Umbilical cord (tissue), 2 donors: ENCODE measurements around the gene CLCNKB. TPM values are rescaled to one million over a fixed set of nuclear protein-coding genes. Genes with fewer than 3 reads are reported as not detected.

ENCODE experiments used
- DNase-seq: peaks from one replicate; pipeline ENCODE4 v3.0.0-alpha.2; 2015; ENCODE audit warnings: low spot score
- total RNA-seq: library from RNA; depleted of rRNA; stranded (reverse); fragments of >200 nt; gene quantifications from one replicate; pipeline ENCODE4 v1.2.3, GENCODE V29; 2014; ENCODE audit warnings: low replicate concordance; ENCODE audit not compliant: insufficient read depth

The CLCNKB gene
- total RNA-seq, 1 donor from 2014 or later, result not detected

- no peak for DNase-seq
Measured at GRCh38 chr1:16074217-16074616, 30.6 kb downstream of the CLCNKB start.

DNA sequence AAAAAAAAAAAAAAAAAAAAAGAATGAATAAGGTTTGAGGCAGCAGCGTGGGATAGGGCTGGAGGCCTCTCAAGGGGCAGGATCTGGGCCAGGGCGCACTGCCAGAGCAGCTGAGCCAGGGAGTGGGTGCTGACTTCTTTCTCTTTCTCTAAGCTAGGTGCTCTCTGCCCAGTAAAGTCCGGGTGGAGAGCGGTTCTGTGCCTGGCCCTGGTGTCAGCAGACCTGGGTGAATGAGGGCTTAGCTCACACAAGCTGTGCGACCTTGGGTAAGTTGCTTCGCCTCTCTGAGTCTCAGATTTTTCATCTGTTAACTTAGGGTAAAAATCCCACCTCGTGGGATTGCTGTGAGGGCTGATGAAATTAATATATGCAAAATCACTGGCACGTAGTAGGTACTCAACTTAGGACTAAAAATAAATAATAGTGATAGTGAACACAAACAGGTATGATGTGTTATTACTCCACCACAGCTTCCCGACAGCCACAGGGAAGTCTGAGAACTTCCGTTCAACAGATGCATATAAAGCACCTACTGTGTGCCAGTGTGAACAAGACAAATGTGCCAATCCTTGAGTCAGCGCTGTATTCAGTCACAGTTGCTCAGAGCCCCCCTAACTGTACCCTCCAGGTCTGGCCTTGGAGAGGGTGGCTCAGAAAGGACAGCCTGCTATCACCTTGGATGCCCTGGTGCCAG lies 31.9 kb downstream of the CLCNKB start:
- DNase-seq, result peak; percentile 80

DNA sequence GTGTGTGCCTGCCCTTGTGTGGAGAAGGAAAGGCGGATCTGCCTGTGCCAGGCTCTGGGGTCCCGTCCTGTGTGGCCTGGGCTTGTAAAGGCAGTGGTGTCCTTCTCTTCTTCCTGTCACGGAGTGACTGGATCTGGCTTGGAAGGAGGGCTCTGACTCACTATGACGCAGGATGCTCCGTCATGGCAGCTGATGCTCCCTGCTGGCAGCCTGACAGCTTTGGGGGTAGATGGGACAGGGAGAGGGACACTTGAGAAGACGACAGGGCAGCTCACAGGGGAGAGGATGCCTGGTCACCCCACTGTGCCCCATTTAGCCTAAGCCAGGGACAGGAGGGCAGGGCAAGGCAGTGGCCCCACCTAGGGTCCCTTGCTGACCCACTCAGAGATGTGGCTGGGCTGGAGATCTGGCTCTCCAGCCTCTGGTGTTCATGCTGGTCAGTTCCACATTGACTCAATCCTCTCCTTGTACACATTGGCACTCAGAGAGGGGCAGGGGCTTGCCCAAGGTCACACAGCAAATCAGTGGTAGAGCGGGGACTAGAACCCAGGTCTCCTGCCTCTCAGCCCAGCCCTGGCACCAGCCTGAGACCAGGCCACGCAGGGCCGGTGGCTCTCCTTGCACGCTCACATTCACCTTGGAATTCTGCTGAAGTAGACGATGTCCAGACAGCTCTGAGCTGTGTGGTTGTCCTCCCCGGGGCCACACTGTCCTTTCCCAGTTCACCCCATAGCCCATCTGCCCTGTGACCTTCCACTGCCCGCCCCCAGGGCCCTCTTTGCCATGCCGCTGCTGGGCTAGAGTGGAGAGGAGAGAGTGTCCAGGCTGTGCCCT lies 32.7 kb downstream of the CLCNKB start:
- DNase-seq, result no peak

DNA sequence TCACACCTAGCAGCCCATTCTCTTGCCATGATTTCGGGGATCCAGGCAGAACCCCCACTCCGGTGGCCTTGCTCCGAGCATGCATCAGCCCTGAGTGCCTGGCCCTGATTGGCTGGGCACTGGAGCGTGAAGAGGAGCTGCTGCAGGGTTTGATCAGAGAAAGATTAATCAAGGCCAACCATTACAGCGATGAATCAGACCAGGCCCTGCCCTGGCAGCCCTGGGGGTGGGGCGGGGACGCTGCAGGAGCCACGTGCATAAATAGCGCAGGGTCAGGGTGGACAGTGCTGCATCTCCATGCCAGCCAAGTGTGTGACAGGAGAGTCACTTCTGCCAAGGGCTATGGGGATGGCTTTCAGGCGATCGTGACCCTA lies 33.3 kb downstream of the CLCNKB start:
- no peak for DNase-seq

DNA sequence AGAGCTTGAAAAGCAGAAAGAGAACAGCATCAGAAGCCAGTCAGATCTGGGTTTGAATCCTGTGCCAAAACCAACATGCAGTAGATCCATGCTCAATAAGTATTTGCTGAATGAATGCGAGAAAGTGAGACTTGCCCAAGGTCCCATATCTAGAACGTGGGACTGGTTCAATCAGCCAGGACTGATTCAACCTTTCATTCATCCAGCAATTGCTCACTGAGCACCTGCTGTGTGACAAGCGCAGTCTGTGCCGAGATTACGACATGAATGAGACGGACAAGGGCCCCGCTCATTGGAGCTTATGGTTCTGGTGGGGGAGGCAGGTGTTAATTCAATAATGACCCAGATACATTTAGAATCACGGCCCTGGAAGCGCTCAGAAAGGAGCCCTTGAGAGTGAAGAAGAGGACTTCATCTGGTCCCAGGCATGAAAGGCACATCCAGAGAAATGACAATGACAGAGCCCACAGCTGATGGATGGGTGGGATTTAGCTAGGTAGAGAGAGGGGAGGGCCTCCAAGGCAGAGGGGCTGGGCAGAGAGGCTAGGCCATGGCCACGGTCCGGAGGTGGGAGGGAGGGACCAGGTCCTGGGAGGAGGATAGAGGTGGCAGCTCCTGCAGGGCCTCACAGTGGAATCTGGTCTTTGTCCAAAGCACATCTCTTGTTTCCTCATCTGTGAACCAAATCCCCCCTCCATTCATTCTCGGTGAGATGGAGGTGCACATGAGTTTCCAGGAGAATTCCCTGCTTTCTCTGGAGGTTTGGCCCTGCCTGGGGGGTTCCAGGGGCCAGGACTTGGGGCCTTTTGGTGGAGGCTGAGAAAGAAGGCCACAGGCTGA lies 34.0 kb downstream of the CLCNKB start:
- no peak for DNase-seq

DNA sequence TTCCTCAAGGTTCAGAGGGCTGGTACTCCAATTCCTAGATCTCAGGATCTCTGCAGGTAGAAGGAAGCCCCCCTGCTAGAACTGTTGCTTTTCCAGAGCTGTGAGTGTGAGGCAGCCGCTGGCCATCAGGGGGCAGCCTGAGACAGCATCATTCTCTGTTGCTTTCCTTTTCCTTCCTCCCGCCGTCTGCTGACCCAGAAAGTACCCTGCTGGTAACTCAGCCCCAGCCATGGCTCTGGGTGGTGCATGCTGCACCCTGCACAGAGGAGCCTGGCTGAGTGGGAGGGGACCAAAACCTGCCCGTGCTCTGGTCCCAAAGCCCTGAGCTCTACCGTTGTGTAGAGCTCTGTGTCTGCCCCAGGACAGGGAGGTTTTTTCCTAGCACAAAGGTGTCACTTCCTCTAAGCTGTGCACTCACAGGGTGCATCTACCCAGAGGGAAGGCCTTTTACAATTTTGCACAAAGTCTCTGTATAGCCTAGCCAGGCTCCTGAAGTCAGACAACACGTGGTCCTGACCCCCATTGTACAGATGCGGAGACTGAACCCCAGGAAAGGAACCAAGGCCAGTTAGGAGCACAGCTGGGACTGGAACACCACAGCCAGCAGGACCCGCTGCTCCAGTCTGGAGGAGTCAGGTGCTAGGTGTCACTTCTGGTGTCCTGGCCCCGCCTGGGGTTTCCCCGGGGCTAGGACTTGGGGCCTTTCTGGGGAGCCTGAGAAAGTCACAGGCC lies 35.5 kb downstream of the CLCNKB start:
- peak; percentile 84 for DNase-seq

- DNase-seq, result no peak
Measured at GRCh38 chr1:16080422-16081150, 37.0 kb downstream of the CLCNKB start.

- no peak for DNase-seq
Measured at GRCh38 chr1:16081636-16082035, 38.1 kb downstream of the CLCNKB start.

GRCh38 chr1:16082283-16083038 lies 38.9 kb downstream of the CLCNKB start:
- DNase-seq, result peak; percentile 62

- no peak for DNase-seq
Measured at GRCh38 chr1:16083486-16083885, 39.9 kb downstream of the CLCNKB start.

GRCh38 chr1:16085522-16085921 lies 41.9 kb downstream of the CLCNKB start:
- no peak for DNase-seq

- no peak for DNase-seq
Measured at GRCh38 chr1:16087733-16088132, 44.2 kb downstream of the CLCNKB start.

- peak; percentile 31 for DNase-seq
Measured at GRCh38 chr1:16088351-16088911, 44.8 kb downstream of the CLCNKB start.

DNA sequence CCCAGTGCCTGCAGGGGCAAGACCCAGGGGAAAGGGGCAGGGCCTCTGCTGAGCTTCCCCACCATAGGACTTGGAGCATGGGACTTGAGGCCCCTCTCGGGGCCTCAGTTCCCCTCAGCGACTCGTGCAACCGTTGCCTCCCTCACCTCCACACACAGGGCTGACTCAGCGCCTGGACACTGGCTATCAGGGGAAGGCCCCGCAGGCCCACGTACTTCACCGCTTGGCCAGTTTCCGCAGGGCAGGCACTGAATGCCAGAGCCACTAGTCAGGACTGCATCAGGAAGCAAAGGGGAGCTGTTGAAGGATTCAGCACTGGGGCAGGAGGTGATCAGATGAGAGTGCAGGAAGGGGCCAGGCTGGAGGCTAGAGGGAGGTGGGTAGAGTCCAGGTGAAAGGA lies 45.4 kb downstream of the CLCNKB start:
- no peak for DNase-seq

DNA sequence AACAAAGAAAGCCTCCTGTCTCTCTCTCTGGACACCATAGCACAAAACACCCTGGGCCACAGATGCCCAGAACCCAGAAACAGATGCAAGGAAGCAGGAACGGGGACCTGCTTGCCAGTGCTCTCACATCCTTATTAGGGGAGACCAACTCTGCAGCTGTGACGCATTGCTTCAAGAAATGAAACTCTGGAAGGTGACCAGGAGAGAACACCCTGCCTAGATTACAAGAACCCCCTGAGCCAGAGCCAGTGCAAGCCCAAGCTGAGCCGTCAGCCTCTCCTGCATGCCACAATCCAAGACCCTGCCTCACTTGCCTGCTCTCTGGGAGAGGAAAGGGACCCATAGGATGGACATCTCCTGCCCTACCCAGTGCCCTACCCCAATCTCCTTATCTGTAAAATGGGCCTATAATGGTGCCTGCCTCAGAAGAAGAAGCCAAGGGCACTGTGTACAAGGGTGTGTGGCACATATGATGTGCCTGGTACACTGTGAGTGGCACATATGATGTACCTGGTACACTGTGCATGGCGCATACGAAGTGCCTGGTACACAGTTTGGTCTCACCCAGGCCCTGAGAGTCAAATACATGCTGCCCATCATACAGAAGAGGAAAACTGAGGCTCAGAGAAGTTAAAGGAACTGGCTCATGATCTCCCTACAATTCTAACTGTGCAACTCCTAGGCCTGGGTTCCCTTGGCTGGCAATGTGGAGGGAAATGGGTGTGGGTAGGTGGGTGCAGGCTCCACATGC lies 46.7 kb downstream of the CLCNKB start:
- no peak for DNase-seq

- no peak for DNase-seq
Measured at GRCh38 chr1:16091296-16091695, 47.7 kb downstream of the CLCNKB start.

GRCh38 chr1:16092097-16092922 lies 48.7 kb downstream of the CLCNKB start:
- no peak for DNase-seq

GRCh38 chr1:16092923-16093511 lies 49.4 kb downstream of the CLCNKB start:
- DNase-seq, result no peak
